Ovary (tissue), 9 donors: ENCODE measurements around the gene OVAAL. TPM values are rescaled to one million over a fixed set of nuclear protein-coding genes. Genes with fewer than 3 reads are reported as not detected.

Experiments
- DNase-seq, 5 donors: peaks; one replicate each; pipeline ENCODE4 v3.0.0-alpha.2; 2019 to 2020
- H3K27ac ChIP-seq, 2 donors: fragments of 200-600 bp; one replicate each; pipeline versions ENCODE4 v1.5.1 to v1.8.0; 2019 to 2022
- H3K27me3 ChIP-seq: fragments of 200-600 bp; one replicate; pipeline ENCODE4 v1.8.0; 2022
- H3K36me3 ChIP-seq: fragments of 200-600 bp; sonication (generic); one replicate; pipeline ENCODE4 v1.5.1; 2019
- H3K4me1 ChIP-seq: one replicate; pipeline ENCODE4 v1.8.1; 2013; ENCODE audit warnings: mild to moderate bottlenecking, moderate library complexity; ENCODE audit not compliant: insufficient read depth
- H3K4me3 ChIP-seq: fragments of 200-600 bp; sonication (generic); one replicate; pipeline ENCODE4 v1.5.1; 2017
- H3K9me3 ChIP-seq, 2 donors: fragments of 200-600 bp in 1 of 2; sonication (generic) in 1 of 2; one replicate each; pipeline versions ENCODE4 v1.5.1 to v1.8.1; 2013 to 2019; ENCODE audit warnings: mild to moderate bottlenecking in 1 of 2, moderate library complexity in 1 of 2
- CTCF ChIP-seq, 3 donors: fragments of 450-650 bp in 2 of 3; fragments of 200-600 bp in 1 of 3; IDR thresholded peaks; one replicate each; pipeline versions ENCODE4 v1.5.1 to v1.8.0; 2016 to 2022; ENCODE audit warnings: antibody characterized with exemption in 3 of 3, mild to moderate bottlenecking in 1 of 3
- EP300 ChIP-seq: sonication (generic); formaldehyde crosslinking; IDR thresholded peaks from one replicate; pipeline ENCODE4 v1.6.1; 2017; ENCODE audit warnings: antibody characterized with exemption
- POLR2A ChIP-seq: fragments of 450-650 bp; IDR thresholded peaks from one replicate; pipeline ENCODE4 v1.6.1; 2017; ENCODE audit warnings: antibody characterized with exemption, mild to moderate bottlenecking, moderate library complexity
- WGBS, 3 donors: extraction: QIAGEN DNeasy Blood & Tissue Kit in 1 of 3; methylation state at CpG; one replicate each; pipeline versions ENCODE4 v1.1.5 to v1.1.7; 2013 to 2017; 5-methylcytosine and 5-hydroxymethylcytosine counted together
- intact Hi-C, 4 donors: fragments of 100-400 bp; cut with DNase I; formaldehyde crosslinking; loops; one replicate each; pipeline versions ENCODE4 v1.11.0 to v1.15.1; 2022 to 2023
- polyA plus RNA-seq, 2 donors: library from polyadenylated mRNA; stranded (reverse); fragments of 200-250 nt in 1 of 2; fragments of 350-450 nt in 1 of 2; fragmentation: Illumina TruSeq in 1 of 2; extraction: RNeasy Lipid Tissue Mini Kit (QIAGEN cat#74804) in 1 of 2; gene quantifications; one replicate each; pipeline ENCODE4 v1.2.3, GENCODE V29; 2013 to 2014
- total RNA-seq, 7 donors: library from RNA; depleted of rRNA in 2 of 7; stranded (reverse); fragments of >200 nt in 2 of 7; fragmentation: NEBNext Ultra II Directional in 3 of 7; extraction: Animal tissue kit (Norgen Biotek cat#: 25700) in 3 of 7; gene quantifications; one replicate each; pipeline versions ENCODE4 v1.1.0 to v1.2.4, GENCODE V29; 2016 to 2023
- donor health status: DM: no; HTN: no; CAD: no; lungs with moderate emphysema.
- donor health status: DM: no; HTN: no; CAD: no.
- donor health status: Bipolar disorder and iron deficiency.
- donor health status: DM: yes; HTN: yes; CAD: no.
- donor health status: DM: no; HTN: no; CAD: no.
- donor health status: DM: yes; HTN: yes; CAD: no.

Gene OVAAL
- total and polyA plus RNA-seq, 9 donors: not detected

DNA sequence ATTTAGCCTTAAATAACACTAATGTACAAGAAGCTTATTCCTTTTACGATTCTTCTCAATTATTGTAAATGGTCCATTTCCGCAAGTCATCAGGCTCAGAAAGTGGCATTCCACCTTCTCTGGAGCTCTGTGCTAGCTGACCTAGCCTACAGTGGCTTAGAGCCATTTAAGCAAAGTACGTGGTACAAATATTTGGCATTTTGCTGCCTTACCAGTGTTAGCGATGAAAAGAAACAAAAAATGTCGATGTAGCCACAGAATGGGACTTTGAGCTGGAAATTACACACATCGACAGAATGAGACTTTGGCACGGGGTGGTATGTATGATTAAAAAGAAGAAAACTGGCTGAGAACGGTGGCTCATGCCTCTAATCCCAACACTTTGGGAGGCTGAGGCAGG is 26.1 kb downstream of the OVAAL start:
- Histone ChIP-seq H3K4me1 (no peaks in the 10 kb centered on the region), H3K27me3 (no peaks in the 10 kb centered on the region), H3K27ac (no peak overlapping the region), H3K36me3 (no peaks in the 10 kb centered on the region), H3K9me3 (no peaks in the 10 kb centered on the region), H3K4me3 (no peak overlapping the region)
- no peak for DNase-seq
- TF ChIP-seq POLR2A (no peak), EP300 (no peak), CTCF (IDR thresholded peaks at IDR 0.05) (no peak)
- intact Hi-C loops: no loop called here
- 91 to 94% (median 92%) methylated on average over 8 of the region's 8 CpGs for WGBS, 3 donors

DNA sequence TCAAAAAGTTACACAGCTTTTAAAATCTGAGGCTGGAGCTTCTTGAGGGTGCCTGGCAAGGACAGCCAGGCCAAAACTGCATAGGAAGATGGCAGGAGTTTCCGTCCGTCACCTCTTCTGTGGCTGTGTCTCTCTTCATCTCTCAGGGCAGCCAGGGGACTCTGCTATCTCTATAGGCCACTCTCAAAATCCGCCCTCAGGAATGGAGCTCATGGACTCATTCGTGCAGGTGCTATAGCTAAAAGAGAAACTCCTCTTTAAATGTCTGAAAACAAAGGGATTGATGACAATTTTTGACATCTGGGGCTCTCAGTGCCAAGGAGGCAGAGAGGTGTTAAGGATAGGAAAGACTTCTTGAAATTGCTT is 27.2 kb downstream of the OVAAL start:
- no peaks in the 10 kb centered on the region for H3K9me3 ChIP-seq
- no peak for DNase-seq

GRCh38 chr1:180586671-180587155 is 27.9 kb downstream of the OVAAL start:
- no peak overlapping the region for H3K27ac ChIP-seq
- no peaks in the 10 kb centered on the region for H3K4me1 ChIP-seq
- H3K4me3 ChIP-seq: no peak overlapping the region
- 5 to 8% (median 6%) methylated on average over 1 of the region's 1 CpG for WGBS, 3 donors
- DNase-seq: no peak
- no peaks in the 10 kb centered on the region for H3K9me3 ChIP-seq
- no peaks in the 10 kb centered on the region for H3K36me3 ChIP-seq
- no peak for TF ChIP-seq CTCF (IDR thresholded peaks at IDR 0.05)
- TF ChIP-seq POLR2A: no peak
- TF ChIP-seq EP300: no peak
- intact Hi-C loops: no loop called here
- H3K27me3 ChIP-seq: no peaks in the 10 kb centered on the region

More for the DNA sequence above, 27.2 kb downstream of the OVAAL start:
- Histone ChIP-seq H3K27me3 (no peaks in the 10 kb centered on the region), H3K36me3 (no peaks in the 10 kb centered on the region), H3K4me1 (no peaks in the 10 kb centered on the region), H3K4me3 (no peak overlapping the region), H3K27ac (no peak overlapping the region)
- 82 to 90% (median 82%) methylated on average over 4 of the region's 4 CpGs for WGBS, 3 donors
- TF ChIP-seq CTCF (IDR thresholded peaks at IDR 0.05) (no peak), POLR2A (no peak), EP300 (no peak)
- intact Hi-C loops: no loop called here

DNA sequence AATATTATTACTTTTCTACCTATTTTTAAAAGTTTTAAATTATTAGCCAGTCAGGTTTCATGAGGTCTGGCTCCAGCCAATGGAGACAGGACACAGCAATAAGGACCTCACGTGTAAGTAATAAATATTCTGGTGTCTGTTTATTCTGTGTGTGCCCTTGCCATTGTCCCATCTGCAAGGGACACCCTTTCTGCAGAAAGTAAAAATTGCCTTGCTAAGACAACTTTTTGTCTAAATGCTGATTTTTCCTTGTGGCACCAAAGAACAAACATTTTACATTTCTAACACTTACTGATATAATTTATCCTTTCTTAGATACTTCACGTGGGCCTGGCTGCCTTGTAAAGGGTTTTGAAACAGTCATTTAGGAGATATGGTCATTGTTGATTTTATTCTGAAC is 29.4 kb downstream of the OVAAL start:
- intact Hi-C loops: no loop called here

GRCh38 chr1:180590889-180591288 is 32.1 kb downstream of the OVAAL start:
- Histone ChIP-seq H3K4me3 (no peak overlapping the region), H3K4me1 (no peaks in the 10 kb centered on the region), H3K27ac (no peak overlapping the region), H3K27me3 (no peaks in the 10 kb centered on the region), H3K36me3 (no peaks in the 10 kb centered on the region), H3K9me3 (no peaks in the 10 kb centered on the region)
- no peak for TF ChIP-seq POLR2A
- no peak for TF ChIP-seq EP300
- no peak for TF ChIP-seq CTCF (IDR thresholded peaks at IDR 0.05)
- intact Hi-C loops: no loop called here
- 81 to 88% (median 81%) methylated on average over 2 of the region's 2 CpGs for WGBS, 3 donors
- DNase-seq: no peak

More for the DNA sequence above, 29.4 kb downstream of the OVAAL start:
- H3K4me1 ChIP-seq: no peaks in the 10 kb centered on the region
- H3K27ac ChIP-seq: no peak overlapping the region
- DNase-seq: no peak
- H3K9me3 ChIP-seq: no peaks in the 10 kb centered on the region
- no peak for TF ChIP-seq EP300
- TF ChIP-seq POLR2A: no peak
- no peak overlapping the region for H3K4me3 ChIP-seq
- no peaks in the 10 kb centered on the region for H3K27me3 ChIP-seq
- no peaks in the 10 kb centered on the region for H3K36me3 ChIP-seq
- WGBS, 3 donors: 44 to 67% (median 52%) methylated on average over 2 of the region's 2 CpGs
